ENCODE data around the gene RNF115.
"Not testable (repeated sequence)": the region's sequence is repeated elsewhere in the genome, so short reads cannot be mapped to it uniquely, and the experiment has no call there.

Gene RNF115

DNA sequence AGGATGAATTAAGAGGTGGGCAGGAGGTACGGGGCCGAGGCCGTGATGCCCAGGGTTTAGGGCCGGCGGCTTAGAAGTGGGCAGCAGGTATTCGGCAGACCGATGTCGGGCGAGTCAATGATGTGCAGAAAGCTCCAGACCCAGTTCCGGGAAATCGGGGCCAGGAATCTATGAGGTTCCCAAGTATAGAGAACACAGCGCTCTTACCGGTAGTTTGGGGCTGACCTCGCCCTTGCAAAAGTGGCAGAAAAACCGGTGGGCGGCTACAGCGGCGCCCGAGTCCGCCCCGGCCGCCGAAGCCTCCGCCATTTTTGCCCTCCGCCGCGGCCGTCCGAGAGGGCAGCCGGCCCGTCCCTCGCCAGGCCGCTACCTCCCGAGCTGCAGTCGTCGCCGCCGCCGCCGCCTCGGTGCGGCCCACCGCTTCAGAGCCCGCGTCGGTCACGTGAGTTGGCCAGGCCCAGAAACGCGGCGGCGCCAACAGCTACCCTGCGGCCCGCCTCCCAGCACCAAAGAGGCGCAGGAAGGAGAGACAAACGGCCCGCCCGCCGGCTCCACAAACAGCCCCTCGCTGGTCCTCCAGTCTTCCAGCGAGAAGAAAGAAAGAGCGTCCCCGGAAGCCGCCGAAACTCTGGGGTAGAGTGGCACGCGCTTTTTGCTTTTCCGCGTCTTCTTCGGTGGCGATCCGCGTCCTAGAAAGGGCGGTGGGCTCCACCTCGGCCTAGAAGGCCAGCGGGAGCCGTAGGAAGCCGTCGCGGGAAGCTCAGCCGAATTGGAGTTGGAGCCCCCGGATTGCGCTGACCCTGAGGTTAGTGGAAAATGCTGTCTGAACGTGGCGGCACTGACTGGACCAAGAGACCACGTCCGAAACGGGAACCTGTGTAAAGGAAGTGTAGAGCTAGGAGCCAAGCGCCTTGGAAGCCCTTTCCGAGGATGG, at the start of gene RNF115, which contains the start of gene POLR3C:
RNF115 (minus strand) TSS at position 531 of the 934 bp plus-strand sequence; CDS start at position 309, 222 bp downstream.
POLR3C (plus strand) TSS at position 636 of the 934 bp plus-strand sequence. CDS start 1,577 bp downstream, outside the sequence.
- DNase-seq (peak; percentile 85), ATAC-seq (peak; percentile 69)

DNA sequence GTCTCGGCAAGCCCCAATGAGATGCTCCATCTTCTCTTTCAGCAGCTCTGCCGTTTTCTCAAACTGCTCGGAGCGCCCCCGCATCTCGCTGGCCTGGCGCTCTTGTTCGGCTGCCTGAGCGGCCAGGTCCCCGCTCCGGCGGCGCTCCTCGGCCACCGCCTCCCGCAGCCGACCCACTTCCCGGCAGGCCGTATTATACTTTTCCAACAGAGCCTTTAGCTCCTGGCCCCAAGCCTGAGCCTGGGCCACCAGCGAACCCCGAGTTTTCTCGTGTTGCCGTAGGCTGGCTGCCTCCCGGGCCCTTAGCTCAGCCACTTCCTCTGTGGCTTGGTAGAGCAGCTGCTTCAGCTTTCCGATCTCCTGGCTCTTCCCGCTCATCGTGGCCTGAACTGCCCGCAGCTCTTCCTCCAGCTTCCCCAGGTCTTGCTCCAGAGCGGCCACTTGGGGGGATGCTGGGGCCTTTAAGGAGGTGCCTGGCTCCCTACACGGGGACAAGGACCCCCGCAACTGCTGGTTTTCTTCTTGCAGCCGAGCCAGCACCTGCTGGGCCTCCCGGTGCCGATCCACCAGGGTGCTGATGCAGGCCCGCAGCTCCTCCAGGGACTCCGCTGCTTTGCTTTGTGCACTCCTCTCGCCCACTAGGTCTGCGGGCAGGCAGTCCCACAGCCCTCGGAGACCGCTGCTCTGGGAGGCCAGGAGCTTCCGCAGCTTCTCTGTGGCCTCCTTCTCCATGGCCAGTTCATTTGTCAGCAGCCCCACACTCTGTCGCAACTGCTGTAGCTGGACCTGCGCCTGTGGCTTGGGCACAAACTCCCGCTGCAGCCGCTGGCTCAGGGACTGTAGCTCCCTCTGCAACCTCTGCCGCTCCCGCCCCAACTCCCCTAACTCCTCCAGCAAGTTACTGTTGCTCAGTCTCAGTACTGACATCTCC, 48.4 kb upstream of the RNF115 start:
- DNase-seq, result peak; percentile 42

DNA sequence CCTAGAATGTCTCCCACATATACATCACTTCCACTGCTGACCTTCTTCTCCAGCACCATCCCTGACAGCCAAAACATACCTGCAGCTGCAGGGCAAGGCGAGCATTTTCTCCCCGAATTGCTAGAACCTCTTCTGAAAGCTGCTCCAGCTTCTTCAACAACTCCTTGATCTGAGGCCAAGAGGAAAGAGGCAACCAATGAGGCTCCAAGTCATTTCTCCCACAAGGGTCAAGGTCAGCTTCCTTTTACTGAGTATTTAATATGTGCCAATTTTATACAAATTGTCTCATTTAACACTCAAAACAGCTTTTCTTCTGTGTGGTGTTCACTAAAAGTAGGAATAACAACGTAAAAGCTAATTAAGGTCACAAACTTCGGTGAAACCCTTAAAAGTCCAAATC, 44.3 kb upstream of the RNF115 start:
- no peak for DNase-seq
- no peak for ATAC-seq

More for the DNA sequence above, 48.4 kb upstream of the RNF115 start:
- peak; percentile 81 for ATAC-seq

DNA sequence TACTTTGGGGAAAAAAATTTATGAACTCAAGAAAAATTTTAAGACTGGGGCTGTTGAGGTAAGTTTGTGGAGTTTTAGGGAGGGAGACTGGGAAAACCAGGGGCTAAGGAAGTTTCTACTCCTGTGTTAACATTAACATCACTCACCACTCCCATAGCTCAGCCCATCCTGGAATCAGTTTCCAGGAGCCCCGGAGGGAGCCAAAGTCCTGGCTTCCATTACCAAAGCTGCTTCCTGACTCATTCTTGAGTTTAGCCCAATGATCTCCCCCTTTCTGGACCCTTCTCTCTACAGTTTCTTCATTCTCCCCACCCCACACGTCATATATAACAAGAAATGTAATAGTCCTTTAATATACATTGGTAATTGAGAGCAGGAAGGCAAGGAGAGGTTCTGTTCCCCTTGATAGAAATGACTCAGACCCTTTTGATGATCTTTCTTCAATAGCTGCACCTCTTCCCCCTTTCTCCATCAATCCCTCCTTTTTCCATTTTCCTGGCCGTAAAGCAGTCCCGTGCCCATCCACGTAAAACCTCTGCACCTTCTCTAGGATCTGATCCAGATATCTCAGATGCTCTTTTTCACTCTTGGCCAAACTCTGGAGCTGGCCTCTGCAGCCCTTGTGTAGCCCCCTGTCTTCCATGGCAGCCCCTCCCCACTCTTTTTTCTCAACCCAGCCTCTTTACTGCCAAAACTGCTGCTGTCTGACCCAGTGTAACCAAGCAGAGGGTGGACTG, 39.6 kb upstream of the RNF115 start:
- ATAC-seq, result no peak
- DNase-seq, result no peak

DNA sequence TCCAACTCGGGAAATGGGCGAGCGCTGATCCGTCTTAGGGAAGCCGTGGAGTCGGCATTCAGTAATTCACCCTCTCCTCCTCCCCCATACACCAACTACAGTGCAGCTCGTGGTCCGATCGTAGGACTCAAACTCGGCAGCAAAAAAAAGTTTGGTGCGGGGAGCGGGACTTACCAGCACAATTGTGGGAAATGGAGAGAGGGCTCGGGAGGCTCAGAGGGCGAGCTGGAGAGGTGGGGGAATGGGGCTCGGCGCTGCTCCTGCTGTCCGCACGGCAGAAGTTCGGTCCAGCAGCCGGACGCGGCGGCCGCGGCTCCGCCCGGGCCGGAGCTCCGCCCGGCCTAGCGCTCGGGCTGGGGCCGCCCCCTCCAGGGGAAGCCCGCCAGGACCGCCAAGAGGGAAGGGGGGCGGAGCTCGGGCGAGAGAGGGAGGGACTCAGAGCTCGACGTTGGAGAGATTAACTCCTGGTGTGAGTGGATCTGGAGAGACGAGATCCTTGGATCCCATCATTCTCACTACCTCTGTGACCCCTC, 35.7 kb upstream of the RNF115 start:
- ATAC-seq (peak; percentile 85), DNase-seq (peak; percentile 88)

DNA sequence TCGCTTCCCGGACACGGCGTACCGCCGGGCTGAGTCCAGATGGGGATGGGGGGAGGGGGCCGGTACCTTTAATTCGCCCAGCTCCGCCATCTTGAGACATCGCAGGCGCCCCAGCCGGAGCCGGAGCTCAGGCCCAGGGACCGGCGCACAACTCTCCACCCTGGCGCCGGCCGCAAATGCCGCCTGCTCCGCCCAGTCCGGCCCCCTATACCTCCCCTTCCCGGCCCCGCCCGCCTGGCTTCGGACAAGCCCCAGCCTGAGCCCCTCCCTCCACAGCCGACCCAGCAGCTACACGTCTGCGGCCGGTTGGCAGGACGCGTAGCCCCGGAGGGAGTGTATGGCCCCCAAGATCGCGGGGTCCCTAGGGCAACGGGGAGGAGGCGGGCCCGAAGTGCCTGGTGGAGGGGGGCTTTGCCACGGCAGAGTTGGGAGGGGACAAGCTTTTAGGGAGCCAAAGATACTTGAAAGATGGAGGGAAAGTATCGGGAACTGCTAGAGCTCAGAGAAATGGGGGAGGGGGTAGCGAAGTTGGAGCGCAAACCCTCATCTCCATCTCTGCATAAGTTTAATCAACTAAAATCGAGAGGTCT, 35.1 kb upstream of the RNF115 start, which contains the start of gene PIAS3:
PIAS3 (minus strand) TSS at position 181 of the 590 bp plus-strand sequence; CDS start at position 90, 91 bp downstream.
- ATAC-seq, result peak; percentile 87
- peak; percentile 92 for DNase-seq

DNA sequence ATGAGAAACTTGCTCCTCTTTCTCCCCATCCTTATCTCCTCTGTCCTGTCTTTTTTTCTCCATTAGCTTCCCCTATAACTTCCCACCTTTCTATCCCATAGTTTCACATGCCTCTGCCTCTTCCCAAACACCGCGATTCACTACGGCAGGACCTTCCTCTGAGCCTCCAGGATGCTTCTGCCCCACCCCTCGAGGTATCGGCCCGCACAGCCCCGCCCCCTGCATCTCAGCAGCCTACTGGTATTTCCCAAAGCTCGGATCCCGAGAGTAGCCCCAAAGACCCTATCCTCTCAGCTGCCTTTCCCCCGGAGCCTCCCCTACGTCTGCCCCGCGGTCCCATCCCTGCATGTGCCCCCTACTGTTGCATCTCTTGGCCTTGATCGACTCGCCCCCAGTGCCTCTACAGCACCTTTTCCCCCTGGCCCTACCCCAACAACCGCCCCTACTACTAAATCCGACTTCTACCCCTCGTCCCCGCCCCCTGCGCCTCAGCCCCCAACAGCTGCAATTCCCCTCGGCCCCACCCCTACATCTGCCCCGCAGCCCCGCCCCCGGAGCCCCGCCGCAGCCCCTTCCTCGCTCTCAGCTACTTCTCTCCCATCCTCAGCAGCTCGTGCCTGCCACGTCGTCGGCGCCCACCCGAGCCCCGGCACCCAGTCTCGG, 34.5 kb upstream of the RNF115 start:
- DNase-seq, result peak; percentile 64
- ATAC-seq, result peak; percentile 39

DNA sequence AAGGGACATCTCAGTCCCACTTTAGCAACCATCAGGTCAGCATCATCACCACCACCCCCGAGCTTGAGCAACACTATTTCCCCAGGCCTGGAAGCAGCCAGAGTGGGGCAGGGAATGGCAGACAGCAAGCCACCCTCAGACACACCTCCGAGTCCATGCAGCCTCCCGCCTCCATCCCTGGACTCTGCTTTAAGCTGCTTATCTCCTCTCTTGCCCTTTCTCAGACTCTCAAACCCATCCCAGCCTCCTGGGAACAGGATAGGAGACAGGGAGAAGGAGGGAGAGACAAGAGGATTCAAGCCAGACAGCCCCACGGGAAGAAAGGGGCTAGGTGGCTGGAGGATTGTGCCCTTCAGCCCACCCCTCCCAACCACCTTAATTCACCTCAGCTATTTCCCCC, 33.3 kb upstream of the RNF115 start:
- ATAC-seq, result no peak
- no peak for DNase-seq

DNA sequence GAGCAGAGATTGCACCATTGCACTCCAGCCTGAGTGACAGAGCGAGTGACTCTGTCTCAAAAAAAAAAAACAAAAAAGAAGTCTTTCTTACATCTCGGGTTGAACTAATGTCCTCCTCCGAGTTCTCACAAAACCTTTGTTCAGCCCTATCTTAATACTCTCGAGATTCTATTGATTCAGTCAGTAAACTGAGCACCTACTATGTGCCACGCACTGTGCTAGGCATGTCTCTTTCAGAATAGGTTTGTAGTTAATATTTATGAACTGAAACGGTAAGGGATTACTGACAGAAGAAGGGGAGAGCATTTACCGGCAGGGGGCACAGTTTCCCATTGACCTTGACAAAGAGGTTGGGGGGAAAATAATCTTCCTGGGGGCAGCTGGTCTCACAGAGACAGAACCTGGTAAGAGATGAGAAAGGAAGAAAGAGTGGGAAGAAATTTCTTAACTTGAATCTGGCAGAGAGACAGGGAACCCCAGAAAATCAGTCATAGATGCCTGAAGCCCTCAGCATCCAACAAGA, 31.6 kb upstream of the RNF115 start:
- no peak for ATAC-seq
- DNase-seq, result no peak

DNA sequence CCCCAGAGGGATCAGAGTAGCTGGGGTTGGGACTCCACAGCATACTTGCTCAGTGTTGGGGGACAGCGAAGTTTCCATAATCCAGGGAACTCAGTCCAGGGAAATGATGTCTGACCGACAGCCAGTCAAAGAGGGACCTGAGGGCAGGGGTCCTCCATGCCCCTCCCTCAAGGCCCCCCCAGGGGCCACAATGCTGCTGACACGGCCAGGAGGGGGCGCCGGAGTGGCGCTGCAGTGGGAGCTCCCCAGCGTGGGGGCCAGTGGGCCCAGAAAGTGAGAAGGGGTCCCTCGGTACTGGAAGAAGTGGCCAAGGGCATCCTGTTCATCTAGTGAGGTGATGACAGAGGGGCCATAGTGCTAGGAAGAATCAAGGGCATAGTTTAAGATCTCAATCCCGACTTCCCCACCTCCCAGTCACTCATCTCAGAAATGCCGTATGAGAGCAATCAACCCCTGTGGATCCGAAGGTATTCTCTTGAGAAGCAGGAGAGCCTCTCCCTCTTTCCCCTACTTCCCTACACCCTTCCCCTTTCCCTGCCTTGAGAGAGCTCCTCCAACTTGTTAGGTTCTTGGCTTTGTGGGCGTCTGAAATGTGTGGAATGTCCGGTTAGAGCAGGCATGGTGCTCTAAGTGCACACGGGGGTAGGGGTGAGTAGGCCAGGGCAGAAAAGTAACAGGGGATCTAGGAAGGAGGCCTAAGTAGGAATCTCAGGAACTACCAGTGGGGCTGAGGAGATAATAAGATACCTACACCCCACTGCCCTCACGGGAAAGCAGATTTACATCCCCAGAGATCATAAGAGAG, 25.7 kb upstream of the RNF115 start:
- ATAC-seq, result no peak
- DNase-seq, result no peak

DNA sequence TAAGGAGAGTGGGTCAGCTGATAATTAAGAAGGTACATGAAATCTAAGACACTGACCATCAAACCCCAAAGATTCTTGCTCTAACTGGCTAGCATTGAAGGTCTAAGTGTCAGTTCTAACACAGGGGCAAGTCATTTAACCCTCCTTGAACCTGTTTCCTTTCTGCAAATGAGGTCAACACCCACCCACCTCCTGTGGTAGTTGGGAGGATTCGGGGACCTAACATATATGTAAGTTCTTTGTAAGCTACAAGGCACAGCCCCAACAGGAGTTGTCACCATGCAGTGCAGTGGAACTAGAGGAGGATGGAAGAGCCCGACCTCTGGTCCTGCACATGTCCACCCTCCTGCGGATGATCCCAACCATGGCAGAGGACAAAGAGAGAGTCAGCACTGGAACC, 23.9 kb upstream of the RNF115 start:
- no peak for ATAC-seq

DNA sequence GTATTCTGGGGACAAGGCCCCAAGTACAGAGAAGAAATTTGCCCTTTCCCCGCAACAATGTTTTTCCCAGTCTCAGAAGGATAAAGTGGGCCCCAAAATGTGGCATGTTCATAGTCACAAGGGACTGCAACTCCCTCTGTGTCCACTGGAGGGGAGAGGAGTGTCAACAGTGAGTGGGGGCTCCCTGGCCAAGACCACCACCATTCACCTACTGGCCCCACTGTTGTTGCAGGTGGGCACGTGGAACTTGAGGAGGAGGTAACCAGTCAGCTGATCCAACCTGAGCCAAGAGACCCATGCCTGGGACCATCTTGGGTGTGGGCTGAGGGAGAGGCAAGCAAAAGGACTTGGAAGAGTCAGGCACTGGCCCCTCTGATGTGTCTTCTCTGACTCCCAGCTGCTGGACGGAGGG, 22.3 kb upstream of the RNF115 start:
- DNase-seq, result peak; percentile 33
- ATAC-seq, result no peak

More for the DNA sequence above, 23.9 kb upstream of the RNF115 start:
- DNase-seq, result no peak

DNA sequence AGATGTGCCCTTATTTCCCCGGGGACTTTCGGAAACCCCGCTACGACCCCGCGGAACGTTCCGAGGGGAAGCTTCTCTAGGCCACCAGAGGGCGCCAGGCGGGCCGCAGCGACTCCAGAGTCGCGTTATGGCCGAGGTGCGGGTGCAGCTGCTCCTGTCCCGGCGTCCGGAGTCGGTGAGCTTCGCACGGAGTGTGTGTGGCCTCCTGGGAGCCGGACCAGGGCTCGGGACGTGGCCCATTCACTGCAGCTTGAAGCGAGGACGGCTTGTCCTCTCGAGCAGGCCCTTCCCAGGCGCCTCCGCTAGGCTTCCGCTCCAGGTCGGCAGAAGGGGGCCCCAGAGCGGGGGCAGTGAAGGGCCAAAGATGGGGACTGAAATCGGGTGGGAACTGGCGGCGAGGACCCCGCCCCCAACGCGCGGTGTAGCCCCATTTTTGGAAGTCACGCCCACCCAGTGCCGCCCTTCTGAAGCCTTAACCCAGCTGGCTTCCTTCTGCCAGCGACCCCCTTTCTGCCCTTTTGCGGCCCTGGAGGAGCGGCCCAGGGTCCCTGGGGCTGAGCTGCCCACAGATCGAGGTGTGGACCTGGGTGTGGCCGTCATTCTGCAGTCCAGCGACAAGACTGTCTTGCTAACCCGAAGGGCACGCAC, 21.7 kb upstream of the RNF115 start, which contains the start of gene NUDT17:
NUDT17 (plus strand) TSS at position 117 of the 648 bp plus-strand sequence; CDS start at position 128, 11 bp downstream.
- ATAC-seq, result peak; percentile 76
- peak; percentile 87 for DNase-seq

DNA sequence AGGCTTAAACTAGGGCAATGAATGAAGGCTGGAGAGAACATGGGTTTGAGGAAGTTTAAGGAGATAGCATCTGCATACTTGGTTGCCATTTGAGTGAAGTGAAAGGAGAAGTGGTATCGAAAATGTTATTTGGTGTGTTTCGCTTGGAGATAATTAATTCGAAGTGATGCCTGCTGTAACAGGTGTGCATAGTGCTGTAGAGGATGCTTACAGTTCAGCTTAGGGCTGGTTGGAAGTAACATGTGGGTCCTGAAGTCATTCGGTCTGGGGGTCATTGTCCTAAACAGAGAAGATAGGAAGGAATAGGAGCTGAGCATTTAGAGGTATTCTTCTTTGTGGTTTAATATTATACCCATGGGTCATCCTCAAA, 21.2 kb upstream of the RNF115 start:
- DNase-seq (no peak), ATAC-seq (peak; percentile 44)

DNA sequence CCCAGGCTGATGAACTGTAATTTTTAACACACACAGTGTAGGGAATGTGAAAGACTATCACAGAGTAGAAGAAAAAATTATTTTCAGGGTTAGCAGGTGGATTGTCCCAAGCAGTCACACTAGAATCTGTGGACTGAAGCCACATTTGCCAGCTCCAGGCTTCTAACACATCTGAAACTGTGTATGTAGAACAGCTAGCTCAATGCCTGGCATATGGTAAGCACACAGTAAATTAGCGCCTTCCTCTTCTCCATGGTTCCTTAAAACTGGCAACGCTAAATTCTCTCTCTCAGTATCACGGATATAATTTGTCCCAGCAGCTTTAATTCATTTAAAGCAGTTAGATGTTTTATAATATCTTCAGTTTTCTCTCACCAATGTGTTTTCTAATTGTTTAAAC, 19.1 kb upstream of the RNF115 start:
- no peak for ATAC-seq
- no peak for DNase-seq

DNA sequence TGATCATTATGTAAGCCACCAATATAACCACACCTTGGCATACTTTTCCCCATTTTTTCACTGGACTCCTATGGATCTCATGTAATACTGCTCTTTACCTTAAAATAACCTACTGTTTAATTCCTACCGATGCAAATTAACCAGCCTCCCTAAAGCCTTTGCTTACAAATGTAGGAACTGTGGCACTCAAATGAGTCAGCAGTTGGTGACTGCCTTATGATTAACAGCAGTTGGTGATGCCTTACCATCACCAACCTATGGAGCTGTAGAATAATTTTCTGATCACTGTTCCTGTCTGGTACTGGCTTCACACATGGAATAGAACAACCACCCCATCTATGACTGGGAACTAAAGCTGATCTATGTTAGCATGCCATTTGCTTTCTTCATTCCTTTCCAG, 13.8 kb upstream of the RNF115 start:
- ATAC-seq (peak; percentile 42), DNase-seq (no peak)

DNA sequence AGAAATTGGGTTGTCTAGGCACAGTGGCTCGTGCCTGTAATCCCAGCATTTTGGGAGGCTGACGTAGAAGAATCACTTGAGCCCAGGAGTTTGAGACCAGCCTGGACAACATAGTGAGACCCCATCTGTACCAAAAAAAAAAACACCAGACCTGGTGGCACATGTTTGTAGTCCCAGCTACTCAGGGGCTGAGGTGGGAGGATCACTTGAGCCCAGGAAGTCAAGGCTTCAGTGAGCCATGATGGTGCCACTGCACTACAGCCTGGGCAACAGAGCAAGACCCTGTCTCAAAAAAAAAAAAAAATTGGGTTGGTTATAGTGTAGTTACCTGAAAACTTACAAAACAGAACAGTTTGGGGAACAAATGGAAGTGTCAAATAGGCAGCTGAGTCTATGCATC, 6.9 kb upstream of the RNF115 start:
- ATAC-seq, result not testable (repeated sequence)

DNA sequence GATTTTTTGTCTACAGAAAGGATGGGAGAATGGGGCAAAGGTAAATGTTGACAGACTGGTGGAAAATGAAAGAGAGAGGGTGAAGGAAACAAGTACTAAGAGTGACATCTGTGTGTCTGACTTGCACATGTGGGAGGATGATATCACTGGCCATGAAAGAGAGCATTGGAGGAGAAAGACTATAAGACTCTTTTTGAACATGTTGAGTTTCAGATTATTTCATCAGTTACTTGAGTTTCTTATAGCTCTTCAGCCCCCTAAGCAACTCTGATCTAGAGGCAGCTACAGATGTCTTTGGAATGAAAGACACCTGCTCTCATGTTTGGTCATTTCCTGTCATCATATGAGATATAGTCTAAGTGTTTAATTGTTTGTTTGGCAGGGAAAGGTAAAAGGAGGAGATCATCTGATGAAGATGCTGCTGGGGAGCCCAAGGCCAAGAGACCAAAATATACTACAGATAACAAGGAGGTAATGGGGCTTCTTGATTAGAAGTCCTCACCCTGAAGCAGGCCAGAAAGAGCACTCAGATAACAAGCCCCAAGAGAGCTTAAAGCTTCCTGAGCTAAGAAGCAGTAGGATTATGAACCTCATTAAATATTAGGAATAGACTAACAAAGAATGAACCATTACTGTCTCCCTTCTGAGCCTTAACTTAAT, 4.6 kb upstream of the RNF115 start:
- no peak for DNase-seq
- peak; percentile 73 for ATAC-seq

More for the DNA sequence above, 6.9 kb upstream of the RNF115 start:
- DNase-seq, result not testable (repeated sequence)

Measured in stimulated activated naive CD8-positive, alpha-beta T cell treated with anti-CD3 and anti-CD28 coated beads, Interleukin-15, Interleukin-2, amounts not matched to agents 100 U/mL and 50 U/mL, for 24 hours (primary cell).